EL (cell line): Measurements from ENCODE around the gene IL1RL2.

Experiments used
- DNase-seq: peaks from one replicate; pipeline ENCODE4 v3.0.0-alpha.2; 2016

IL1RL2 gene

DNA sequence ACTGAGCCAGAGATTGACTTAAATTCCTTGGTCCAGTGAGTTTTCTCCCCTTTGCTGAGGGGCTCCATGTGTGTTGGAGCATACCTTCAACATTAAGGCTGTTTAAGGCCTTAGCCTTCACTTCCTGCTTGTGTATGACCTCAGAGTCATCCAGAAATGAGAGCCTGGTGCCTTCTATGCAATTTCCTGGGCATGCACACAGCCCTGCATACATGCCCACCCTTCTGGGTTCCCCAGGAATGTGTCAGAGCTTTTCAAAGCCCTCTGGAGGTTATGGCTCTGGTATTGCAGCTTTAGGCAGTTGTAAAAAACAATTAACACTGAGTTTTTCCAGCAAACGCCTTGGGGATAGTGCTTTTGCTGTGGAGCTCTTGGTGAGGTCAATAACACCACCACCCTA lies 27.5 kb upstream of the IL1RL2 start:
- DNase-seq, result peak; percentile 63

DNA sequence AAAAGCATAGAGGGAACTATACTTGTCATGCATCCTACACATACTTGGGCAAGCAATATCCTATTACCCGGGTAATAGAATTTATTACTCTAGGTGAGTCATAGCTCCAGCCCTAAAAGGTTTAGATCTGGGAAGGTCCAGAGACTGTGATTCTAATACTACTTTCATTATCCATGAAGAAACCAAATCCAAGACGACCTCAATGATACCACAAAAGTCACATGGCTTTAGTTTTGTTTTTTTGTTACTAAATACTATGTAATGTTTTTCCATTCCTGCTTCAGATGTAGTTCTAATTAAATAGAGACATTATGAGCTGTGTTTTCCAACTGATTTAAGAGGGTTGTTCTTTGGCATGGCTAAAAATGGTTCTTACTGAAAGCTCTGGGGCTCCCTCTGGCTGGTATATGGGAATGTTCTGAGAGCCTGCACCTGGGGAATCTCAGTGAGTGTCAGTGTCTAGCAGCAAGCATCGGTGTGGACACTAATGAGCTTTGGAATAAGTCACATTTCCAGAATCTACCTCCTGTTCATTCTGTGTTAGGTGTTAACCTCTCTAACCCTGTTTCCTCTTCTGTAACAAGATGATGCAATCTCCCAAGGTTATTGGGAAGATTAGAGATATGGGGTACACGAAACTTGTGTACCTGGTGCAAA lies 20.5 kb upstream of the IL1RL2 start:
- peak; percentile 56 for DNase-seq

DNA sequence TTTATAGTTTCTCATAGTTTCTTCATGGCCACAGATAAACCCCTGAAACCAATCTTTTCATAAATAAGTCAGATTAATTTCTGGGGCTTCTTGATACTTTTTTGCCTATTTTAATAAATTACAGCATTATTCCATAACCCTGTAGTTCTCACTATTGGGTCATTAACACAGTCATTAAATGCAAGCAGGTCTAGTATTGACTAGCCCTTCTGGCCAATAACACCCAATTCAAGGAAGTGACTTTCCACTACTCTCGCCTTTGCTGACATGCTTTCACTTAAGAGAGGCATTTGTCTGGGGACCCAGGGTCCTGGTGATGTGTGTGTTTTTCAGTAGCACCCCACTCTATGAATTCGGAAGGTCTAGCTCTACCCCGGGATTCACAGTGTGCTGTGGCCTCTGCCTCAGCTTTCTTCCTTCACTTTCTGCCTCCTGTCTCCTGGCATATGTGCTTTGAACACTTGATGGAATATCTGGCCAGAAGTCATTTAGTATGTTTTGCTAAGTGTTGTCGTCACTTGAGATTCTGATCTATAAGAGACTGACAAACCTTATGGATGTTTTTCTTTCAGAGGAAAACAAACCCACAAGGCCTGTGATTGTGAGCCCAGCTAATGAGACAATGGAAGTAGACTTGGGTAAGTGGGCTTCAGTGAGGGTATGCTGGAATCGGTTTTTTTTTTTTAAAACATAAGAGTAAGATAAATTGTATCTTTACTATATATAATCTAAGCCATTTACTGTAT lies 18.6 kb upstream of the IL1RL2 start:
- DNase-seq, result no peak

DNA sequence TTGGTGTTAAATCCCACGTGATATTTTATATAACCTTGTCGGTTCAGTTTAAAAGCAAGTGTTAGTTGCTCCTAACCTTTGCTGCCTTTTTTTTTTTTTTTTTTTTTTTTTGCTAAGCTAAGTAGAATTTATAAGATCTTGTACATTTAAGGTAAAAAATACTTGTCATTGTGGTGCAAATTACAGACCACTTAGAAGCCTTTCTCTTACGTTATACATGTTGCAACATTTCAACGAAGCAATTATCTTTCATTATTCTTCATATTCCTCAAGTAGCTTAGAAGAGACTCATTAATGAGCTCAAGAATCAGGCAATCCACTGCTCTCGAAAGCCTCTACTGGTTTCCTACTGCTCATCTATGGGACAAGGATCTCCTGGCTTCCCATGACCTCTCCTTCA lies 14.9 kb upstream of the IL1RL2 start:
- no peak for DNase-seq

DNA sequence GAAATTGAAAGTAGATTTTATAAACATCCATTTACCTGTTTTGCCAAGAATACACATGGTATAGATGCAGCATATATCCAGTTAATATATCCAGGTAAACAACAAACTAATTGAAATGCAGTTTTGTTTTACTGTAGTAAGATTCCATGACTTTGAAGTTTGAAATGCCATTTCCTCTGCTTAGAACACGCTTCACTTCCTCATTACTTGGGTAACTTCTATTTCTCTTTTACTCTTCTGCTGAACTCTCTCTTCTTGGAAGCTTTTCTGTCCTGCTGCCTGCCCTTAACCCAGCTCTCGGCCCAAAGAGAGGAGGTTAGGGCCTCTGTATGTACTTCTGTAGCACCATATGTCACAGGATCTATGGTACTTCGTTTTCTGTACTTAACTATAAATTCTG lies 14.1 kb upstream of the IL1RL2 start:
- no peak for DNase-seq

DNA sequence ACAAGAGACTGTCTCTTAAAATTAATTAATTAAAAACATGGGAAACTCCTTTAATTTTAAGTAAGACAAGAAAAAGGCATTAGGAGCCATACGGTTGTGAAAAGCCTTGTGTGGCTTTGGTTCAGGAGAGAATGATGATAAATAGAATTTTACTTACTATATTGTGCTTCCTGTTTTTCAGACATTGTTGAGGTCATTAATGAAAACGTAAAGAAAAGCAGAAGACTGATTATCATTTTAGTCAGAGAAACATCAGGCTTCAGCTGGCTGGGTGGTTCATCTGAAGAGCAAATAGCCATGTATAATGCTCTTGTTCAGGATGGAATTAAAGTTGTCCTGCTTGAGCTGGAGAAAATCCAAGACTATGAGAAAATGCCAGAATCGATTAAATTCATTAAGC lies 10.7 kb upstream of the IL1RL2 start:
- no peak for DNase-seq

DNA sequence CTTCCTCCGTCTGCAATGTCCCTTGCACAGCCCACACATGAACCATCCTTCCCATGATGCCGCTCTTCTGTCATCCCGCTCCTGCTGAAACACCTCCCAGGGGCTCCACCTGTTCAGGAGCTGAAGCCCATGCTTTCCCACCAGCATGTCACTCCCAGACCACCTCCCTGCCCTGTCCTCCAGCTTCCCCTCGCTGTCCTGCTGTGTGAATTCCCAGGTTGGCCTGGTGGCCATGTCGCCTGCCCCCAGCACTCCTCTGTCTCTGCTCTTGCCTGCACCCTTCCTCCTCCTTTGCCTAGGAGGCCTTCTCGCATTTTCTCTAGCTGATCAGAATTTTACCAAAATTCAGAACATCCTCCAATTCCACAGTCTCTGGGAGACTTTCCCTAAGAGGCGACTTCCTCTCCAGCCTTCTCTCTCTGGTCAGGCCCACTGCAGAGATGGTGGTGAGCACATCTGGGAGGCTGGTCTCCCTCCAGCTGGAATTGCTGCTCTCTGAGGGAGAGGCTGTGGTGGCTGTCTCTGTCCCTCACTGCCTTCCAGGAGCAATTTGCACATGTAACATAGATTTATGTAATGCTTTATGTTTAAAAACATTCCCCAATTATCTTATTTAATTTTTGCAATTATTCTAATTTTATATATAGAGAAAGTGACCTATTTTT lies 8.9 kb upstream of the IL1RL2 start:
- DNase-seq, result no peak

DNA sequence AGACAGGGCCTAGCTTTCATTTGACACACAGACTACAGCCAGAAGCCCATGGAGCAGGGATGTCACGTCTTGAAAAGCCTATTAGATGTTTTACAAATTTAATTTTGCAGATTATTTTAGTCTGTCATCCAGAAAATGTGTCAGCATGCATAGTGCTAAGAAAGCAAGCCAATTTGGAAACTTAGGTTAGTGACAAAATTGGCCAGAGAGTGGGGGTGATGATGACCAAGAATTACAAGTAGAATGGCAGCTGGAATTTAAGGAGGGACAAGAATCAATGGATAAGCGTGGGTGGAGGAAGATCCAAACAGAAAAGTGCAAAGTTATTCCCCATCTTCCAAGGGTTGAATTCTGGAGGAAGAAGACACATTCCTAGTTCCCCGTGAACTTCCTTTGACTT lies 7.8 kb upstream of the IL1RL2 start:
- no peak for DNase-seq

DNA sequence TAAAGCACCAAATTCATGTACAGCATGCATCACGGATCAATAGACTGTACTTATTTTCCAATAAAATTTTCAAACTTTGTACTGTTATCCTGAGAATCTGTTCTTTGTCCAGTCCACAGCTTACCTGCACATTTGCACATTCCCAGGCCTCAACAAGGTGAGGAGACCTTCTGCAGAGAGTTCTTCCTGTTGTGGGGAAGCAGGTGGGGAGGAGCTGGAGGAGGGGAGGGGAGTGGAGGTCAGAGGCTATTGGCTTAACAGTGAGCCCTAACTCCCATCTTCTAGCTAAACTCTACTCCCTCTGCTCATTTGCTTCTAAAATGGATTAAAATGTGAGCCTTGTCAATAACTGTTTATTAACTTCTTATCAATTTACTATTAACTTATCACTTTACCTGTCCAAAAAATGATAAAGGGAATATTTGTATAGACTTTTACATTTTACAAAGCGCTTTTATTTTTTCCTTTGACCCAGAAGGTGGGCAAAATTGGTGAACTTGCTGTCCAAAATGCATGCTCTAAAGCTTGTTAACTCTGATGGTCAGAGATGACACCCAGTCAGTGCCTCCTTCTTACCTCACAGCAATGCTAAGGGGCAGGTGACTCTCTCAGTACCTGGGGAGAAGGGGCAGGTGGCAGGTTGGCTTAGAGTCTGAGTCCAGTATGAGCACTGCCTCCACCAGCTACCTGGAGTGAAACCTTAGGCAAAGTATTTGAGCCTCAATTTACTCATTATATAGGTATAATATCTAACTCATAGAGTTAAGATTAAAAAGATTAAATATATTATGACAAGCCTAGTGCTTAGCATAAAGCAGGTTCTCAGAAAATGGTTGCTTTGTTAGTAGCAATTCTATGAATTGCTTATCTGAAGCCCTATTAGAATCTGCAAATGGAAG lies 6.8 kb upstream of the IL1RL2 start:
- no peak for DNase-seq

DNA sequence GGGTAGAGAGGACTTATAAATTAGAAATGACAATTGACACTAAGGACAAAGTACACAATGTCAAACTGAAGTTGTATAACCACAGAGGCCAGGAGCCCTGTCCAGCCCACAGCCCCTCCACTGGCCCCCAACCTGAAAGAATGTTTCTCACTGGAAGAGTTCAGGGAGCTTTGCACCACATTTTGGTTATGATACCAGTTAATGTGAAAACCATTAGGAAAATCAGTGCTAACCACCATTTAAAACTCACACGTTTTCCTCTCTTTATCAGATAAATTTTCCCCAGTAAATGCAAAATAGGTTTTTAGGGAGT lies 6.2 kb upstream of the IL1RL2 start:
- no peak for DNase-seq

DNA sequence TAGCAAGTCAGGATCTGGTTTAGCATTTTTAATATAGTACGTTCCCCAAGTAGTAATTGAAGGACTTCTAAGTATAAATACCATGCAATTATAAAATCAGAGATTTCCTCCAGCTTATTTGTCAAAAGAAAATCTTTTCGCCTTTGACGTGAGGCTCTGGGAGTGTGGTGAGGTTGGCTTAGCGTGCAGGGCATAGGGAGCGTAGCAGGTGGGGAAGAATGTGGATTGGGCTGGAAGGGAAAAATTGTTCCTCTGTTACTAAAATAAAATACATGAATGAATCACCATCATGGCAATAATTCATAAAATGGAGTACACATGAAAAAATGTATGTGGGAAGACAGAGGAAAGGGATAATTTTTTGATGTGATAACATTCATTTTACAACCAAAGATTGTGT lies 5.4 kb upstream of the IL1RL2 start:
- no peak for DNase-seq

DNA sequence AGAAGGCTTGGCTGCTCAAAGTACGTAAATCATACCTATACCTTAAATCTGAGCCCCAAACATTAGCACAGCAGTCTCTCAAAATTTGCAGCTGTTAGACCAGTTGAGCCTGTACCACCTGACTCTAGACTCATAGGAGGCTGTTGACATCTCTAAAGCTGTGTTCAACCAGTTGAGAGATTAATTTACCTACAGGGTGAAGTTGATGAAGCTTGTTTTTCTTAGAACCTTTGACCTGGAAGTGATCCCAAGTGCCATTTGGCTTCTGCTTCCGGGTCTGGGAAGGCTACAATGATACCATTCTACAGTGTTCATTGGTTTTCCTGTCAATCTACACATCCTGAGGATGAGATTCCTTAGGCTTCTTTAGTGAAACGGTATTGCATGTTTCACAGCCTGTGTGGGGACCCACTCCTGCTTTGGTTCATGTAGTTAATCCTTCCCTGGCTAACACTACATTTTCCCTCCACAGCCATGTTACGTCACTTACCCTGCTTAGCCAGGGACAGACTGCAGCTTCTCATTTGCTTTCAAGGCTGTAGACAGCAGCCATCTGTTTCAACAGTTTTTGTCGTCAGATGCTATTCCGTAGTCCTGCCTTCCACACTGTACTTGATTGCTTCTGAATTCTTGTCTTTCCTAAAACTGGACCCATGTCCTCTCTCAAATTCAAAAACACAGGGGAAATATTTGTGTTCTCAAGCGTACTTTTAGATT lies 4.7 kb upstream of the IL1RL2 start:
- no peak for DNase-seq

DNA sequence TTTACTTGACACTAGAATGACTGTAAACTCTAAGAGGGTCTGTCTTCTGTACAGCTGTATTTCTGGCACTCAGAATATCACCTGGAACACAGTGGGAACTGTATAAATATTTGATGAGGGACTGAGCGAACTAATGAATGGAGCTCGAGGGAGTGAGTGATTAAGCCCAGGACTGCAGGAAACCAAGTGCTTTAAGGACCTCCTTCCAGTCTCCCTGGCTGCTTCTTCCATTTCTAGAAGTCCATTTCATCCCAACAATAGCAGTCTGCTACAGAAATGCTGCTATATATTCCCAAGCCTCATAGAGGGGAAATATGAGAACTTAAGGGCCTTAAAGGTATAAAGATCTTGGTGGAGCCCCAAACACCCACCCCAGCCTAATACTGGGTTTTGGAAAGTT lies 2.8 kb upstream of the IL1RL2 start:
- no peak for DNase-seq

DNA sequence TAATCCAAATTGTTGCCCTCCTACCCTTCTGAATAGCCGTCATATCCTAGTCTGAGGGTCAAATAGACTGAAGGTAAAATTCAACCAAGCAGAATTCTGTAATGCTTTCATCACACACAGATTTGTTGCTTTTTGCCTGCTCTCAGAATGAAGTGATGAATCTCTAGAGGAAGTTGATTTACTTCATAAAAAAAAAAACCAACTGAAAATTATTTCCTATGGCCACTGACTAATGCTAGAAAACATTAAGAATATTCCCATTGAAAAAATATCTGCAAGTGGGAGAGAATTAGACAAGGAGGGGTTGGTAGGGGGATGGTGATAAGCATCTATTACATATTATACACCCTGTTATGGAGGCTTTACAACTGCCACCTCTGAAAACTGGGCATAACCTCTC lies 2.3 kb upstream of the IL1RL2 start:
- DNase-seq, result no peak

DNA sequence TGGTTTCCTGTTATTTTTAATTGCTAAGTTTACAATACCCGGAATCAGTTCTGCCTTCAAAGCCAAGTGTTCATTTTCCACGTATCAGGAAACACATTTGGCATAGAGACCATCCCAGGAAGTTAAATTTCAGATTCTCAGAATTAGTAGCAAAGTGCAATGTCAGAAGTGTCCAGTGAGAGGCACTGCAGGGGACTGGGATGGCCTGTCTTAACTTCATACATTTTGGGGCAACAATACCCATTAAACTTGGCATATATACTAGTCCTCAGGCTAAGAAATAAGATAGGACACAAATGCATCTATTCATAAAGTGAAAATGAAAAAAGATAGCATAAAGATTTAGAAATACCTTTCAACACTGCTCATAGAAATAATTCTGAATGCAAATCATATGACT lies 1.5 kb upstream of the IL1RL2 start:
- DNase-seq, result peak; percentile 8

DNA sequence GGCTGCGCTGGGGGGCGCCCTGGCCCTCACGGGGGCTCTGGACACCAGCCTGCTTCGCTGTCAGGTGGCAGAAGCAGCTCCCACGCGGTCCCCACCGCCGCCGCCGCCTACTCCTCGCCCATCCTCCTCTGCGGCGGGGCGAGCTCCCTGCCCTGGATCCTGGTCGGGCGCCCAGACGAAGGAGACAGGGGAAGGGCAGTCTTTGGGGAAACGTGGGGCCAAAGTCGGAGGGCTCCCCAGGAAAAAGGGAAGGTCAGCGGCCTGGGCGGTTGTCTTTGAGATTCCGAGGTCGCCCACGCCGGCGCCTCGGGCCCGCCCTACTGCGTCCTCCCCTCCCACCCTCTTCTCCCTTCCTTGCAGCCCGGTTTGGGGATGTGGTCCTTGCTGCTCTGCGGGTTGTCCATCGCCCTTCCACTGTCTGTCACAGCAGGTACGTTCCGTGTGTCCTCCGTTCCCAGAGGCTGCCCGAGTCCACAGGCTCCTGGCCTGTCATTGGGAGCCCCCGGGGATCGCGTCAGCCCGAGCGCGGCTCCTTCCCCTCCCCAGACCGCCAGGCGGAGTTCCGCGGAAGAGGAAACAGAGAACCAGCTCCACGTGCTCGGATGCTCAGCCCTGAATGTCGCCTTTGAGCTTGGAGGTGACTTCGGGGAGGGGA lies 800 bp downstream of the IL1RL2 start:
- peak; percentile 38 for DNase-seq

DNA sequence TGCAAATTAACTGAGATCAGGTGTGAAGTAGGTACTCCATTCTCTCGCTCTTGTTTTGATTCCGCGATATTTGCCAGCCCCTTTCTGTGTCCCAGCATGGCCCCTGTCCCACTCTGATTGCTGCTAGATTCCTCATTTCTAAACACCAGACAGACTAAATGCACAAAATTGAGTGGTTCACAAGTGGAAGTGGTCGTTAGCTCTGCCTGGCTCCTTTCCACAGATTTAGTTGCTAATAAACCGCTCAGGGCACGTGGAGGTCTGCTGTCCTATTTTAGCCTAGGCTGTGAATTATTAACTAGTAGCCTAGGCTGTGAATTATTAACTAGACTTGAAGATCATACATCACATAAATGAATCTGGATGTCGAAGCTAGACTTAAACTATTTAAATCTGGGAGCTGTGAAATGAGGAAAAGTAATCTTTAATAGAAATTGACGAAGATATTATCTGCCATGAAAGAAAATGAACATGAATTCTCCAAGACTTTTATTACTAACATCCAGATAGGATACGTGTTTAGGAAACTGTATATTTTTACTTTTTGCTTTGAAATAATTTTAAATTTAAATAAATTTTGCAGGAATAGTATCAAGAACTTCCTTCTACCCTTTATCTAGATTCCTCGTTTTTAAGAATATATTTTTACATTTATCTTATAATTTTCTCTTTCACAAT lies 3.7 kb downstream of the IL1RL2 start:
- DNase-seq, result no peak

DNA sequence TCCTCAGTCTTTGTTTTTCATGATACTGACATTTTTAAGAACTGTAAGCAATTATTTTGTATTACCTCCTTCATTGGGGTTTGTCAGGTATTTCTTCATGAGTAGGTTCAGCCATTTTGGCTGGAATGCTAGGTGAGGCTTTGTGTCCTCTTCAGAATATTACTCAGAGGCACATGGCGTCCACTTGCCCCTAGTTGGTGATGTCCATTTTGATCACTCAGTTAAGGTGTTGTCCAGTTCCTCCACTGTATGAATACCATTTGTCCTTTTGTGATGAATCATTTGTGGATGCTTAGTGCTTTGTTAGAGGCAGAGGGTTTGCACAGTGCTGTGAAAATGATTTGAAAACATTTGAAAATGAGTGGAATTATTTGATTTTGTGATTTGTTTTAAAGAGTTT lies 4.7 kb downstream of the IL1RL2 start:
- DNase-seq, result no peak

DNA sequence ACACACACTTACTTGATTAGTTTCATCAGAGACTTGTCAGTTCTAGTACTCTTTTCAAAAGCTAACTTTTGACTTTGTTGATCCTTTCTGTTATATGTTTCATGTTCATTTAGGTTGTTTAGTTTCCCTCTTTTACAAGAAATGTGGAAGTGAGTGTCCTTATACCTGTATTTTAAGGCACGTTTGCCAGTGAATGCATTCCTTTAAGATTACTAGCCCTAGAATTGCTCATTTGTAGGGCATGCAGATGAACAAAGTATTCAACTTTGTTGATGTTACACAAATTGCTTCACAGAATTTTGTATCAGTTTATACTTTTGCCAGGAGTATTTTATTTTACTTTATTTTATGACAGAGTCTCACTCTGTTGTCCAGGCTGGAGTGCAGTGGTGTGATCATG lies 6.3 kb downstream of the IL1RL2 start:
- peak; percentile 18 for DNase-seq

DNA sequence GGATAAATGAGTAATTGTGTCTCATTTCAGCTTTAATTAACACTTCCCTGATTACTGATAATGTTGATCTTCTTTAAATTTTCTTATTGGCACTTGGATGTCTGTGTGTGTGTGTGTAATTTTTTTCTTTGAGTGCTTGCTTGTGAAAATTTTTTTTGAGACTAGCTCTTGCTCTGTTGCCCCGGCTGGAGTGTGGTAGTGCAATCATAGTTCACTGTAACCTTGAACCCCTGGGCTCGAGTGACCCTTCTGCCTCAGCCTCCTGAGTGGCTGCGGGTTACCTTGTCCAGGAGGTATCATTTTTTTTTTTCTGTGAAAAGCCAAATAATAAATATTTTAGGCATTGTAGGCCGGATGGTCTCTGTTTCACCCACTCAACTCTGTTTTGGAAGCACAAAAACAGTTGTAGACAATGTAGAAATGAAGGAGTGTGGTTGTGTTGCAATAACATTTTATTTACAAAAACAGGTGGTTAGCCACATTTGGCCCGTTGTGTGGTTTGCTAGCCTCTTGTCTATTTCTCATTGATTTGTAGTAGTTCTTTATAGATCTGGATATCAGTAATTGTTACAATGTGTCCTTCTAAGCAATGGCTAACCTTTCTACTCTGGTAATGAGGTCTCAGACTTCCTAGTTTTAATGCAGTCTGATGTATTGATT lies 7.9 kb downstream of the IL1RL2 start:
- no peak for DNase-seq
